Endothelial cell of umbilical vein (primary cell): Measurements from ENCODE around the gene FSTL4.

Source experiments
- CTCF ChIP-seq, 2 donors: IDR thresholded peaks; 1 replicate in 1 of 2; 2 replicates in 1 of 2; pipeline ENCODE4 v1.5.1; 2011; ENCODE audit warnings: low read length in 2 of 2, mild to moderate bottlenecking in 2 of 2, moderate library complexity in 2 of 2, control low read depth in 1 of 2, inconsistent platforms in 1 of 2, low read depth in 1 of 2; ENCODE audit not compliant: insufficient read depth in 1 of 2; ENCODE audit errors: extremely low read depth in 1 of 2
- EZH2 ChIP-seq: IDR thresholded peaks from 2 replicates; pipeline ENCODE4 v1.6.1; 2012; ENCODE audit warnings: borderline replicate concordance, low read depth, mild to moderate bottlenecking, moderate library complexity, low read length, inconsistent platforms; ENCODE audit not compliant: severe bottlenecking
- FOS ChIP-seq: IDR thresholded peaks from 2 replicates; pipeline ENCODE4 v1.6.1; 2011; ENCODE audit warnings: mild to moderate bottlenecking, low read length, moderate library complexity, borderline replicate concordance; ENCODE audit not compliant: insufficient read depth
- JUN ChIP-seq: IDR thresholded peaks from 2 replicates; pipeline ENCODE4 v1.6.1; 2011; ENCODE audit warnings: borderline replicate concordance, low read depth; ENCODE audit not compliant: insufficient read length, insufficient read depth
- POLR2A ChIP-seq: IDR thresholded peaks from 2 replicates; pipeline ENCODE4 v1.6.1; 2012; ENCODE audit warnings: low read depth, mild to moderate bottlenecking, control low read depth, low read length
- POLR2AphosphoS5 ChIP-seq: IDR thresholded peaks from 2 replicates; pipeline ENCODE4 v1.6.1; 2012; ENCODE audit warnings: low read depth, mild to moderate bottlenecking, control low read depth, low read length, moderate library complexity; ENCODE audit not compliant: insufficient read depth

GRCh38 chr5:133385346-133385745, 227.0 kb downstream of the FSTL4 start:
- no peak for TF ChIP-seq CTCF (IDR thresholded peaks at IDR 0.05; ENCODE audit: extremely low read depth in 1 of 2, insufficient read depth in 1 of 2, low read depth in 1 of 2, low read length in 2 of 2)
- TF ChIP-seq POLR2A, result no peak
- TF ChIP-seq FOS, result no peak
- no peak for TF ChIP-seq POLR2AphosphoS5
- no peak for TF ChIP-seq JUN
- TF ChIP-seq EZH2, result no peak
